Adrenal gland (tissue), 12 donors: ENCODE results near the gene DGKA. TPM values are rescaled to one million over a fixed set of nuclear protein-coding genes. Genes with fewer than 3 reads are reported as not detected.

Source experiments
- DNase-seq, 7 donors: peaks; one replicate each; pipeline ENCODE4 v3.0.0-alpha.2; 2019 to 2020
- H3K27ac ChIP-seq, 5 donors: fragments of 200-600 bp; sonication (generic) in 4 of 5; 1 replicate in 3 of 5; 2 replicates in 2 of 5; pipeline versions ENCODE4 v1.5.1 to v1.8.0; 2016 to 2020; ENCODE audit warnings: mild to moderate bottlenecking in 1 of 5
- H3K27me3 ChIP-seq: fragments of 200-600 bp; 2 replicates; pipeline ENCODE4 v1.8.0; 2021
- H3K36me3 ChIP-seq, 2 donors: fragments of 200-600 bp; replicated peaks in 1 of 2; 1 replicate in 1 of 2; 2 replicates in 1 of 2; pipeline versions ENCODE4 v1.5.1 to v1.8.0; 2018 to 2022
- H3K4me1 ChIP-seq, 2 donors: fragments of 200-600 bp; replicated peaks in 1 of 2; 1 replicate in 1 of 2; 2 replicates in 1 of 2; pipeline versions ENCODE4 v1.5.1 to v1.8.0; 2018 to 2021
- H3K4me3 ChIP-seq, 4 donors: fragments of 200-600 bp; sonication (generic) in 3 of 4; one replicate each; pipeline ENCODE4 v1.5.1; 2016 to 2018
- H3K9me3 ChIP-seq, 3 donors: fragments of 200-600 bp; sonication (generic) in 1 of 3; replicated peaks in 1 of 3; 1 replicate in 2 of 3; 2 replicates in 1 of 3; pipeline versions ENCODE4 v1.5.1 to v1.8.0; 2016 to 2021
- CTCF ChIP-seq, 6 experiments: fragments of 450-650 bp in 4 of 6; fragments of 200-600 bp in 2 of 6; sonication (generic) in 1 of 6; IDR thresholded peaks; 1 replicate in 5 of 6; 2 replicates in 1 of 6; pipeline versions ENCODE4 v1.5.1 to v1.8.0; 2016 to 2021; ENCODE audit warnings: antibody characterized with exemption in 6 of 6, mild to moderate bottlenecking in 2 of 6, moderate library complexity in 1 of 6
- POLR2A ChIP-seq, 2 donors: fragments of 450-650 bp; IDR thresholded peaks; one replicate each; pipeline ENCODE4 v1.6.1; 2017; ENCODE audit warnings: antibody characterized with exemption in 2 of 2, mild to moderate bottlenecking in 2 of 2, moderate library complexity in 1 of 2
- WGBS, 4 donors: extraction: QIAGEN DNeasy Blood & Tissue Kit in 2 of 4; methylation state at CpG; one replicate each; pipeline versions ENCODE4 v1.1.5 to v1.1.7; 2013 to 2017; 5-methylcytosine and 5-hydroxymethylcytosine counted together
- intact Hi-C, 2 donors: fragments of 100-400 bp; cut with DNase I; formaldehyde crosslinking; loops; one replicate each; pipeline versions ENCODE4 v1.14.1 to v1.15.0; 2022 to 2023
- polyA plus RNA-seq, 3 donors: library from polyadenylated mRNA; stranded (reverse); fragments of 200-250 nt in 2 of 3; fragments of 350-450 nt in 1 of 3; fragmentation: Illumina TruSeq in 1 of 3; extraction: RNeasy Lipid Tissue Mini Kit (QIAGEN cat#74804) in 1 of 3; gene quantifications; one replicate each; pipeline ENCODE4 v1.2.3, GENCODE V29; 2013 to 2014
- total RNA-seq, 9 donors: library from RNA; depleted of rRNA in 4 of 9; stranded (reverse); fragments of >200 nt in 4 of 9; fragments of 120-200 nt in 1 of 9; fragmentation: NEBNext Ultra II Directional in 1 of 9; extraction: Animal tissue kit (Norgen Biotek cat#: 25700) in 1 of 9; gene quantifications; one replicate each; pipeline versions ENCODE4 v1.1.0 to v1.2.4, GENCODE V29; 2013 to 2023
- donor health status: healthy with polysubstance abuse.
- donor health status: Bipolar disorder and iron deficiency.
- donor health status: DM: yes; HTN: yes; CAD: no.
- donor health status: DM: no; HTN: no; CAD: no.
- donor health status: DM: no; HTN: no; CAD: no.
- donor health status: DM: yes; HTN: yes; CAD: no.

DGKA gene
- total and polyA plus RNA-seq, 12 donors: 16.0 to 116 (median 34.2) TPM

GRCh38 chr12:55927588-55928502 is 3.1 kb upstream of the DGKA start, which contains the start of gene PYM1:
Gene PYM1 (minus strand): TSS chr12:55927894. CDS start chr12:55927761, 133 bp downstream.
- Histone ChIP-seq H3K36me3 (no peaks in the 10 kb centered on the region), H3K27me3 (no peaks in the 10 kb centered on the region), H3K4me1 (peaks cover 23 to 65% of the 10 kb centered on the region in 2 donors), H3K27ac (peak within 1 kb of the TSS; percentile 85 to 96 (median 95)), H3K9me3 (no peaks in the 10 kb centered on the region), H3K4me3 (peak within 1 kb of the TSS; percentile 82 to 98 (median 92))
- WGBS, 4 donors: 6 to 20% (median 10%) methylated on average over 19 to 49 of the region's 49 CpGs
- DNase-seq: peak; percentile 82 to 96 (median 92)
- TF ChIP-seq POLR2A (IDR thresholded peaks at IDR 0.05) (peak in 1 of 2 donors; percentile 44), CTCF (IDR thresholded peaks at IDR 0.05) (peak in 1 of 6 experiments; percentile 14)
- intact Hi-C loops: no loop called here

GRCh38 chr12:55929306-55929791 is 1.6 kb upstream of the DGKA start:
- peak in 1 of 7 donors; percentile 28 for DNase-seq
- intact Hi-C loops: no loop called here
- 51 to 65% (median 58%) methylated on average over 8 of the region's 8 CpGs for WGBS, 4 donors

DNA sequence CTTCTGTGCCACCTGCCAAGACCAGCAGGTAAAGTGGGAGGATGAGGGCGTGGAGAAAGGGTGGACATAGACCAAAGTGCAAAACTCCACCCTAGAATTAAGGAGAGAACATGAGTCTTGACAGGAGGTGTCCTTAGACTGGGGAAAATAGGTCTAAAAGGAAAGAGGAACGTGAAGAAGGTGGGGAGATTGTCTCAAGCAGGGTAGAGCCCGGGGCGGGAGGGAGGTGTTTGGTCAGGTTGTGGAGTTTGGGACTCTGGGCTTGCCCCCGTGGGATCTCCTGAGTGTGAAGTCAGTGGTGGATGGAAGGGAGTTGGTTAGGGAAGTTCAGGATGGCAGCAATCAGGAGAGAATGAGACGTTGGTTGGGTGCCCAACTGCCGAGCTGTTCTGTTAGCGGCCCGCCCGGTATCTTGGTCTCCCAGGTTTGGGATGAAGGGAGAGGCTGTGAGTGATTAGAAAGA is 386 bp downstream of the DGKA start:
- Histone ChIP-seq H3K27ac (peak overlapping the region in 4 of 5 donors; percentile 54 to 78 (median 60)), H3K9me3 (no peaks in the 10 kb centered on the region), H3K4me3 (peak overlapping the region in 2 of 4 donors; percentile 86 to 89), H3K4me1 (peaks cover 27 to 51% of the 10 kb centered on the region in 2 donors), H3K36me3 (no peaks in the 10 kb centered on the region), H3K27me3 (no peaks in the 10 kb centered on the region)
- 14 to 17% (median 15%) methylated on average over 10 of the region's 10 CpGs for WGBS, 4 donors
- DNase-seq: no peak
- intact Hi-C loops: loop anchor here in 1 of 2 donors (5.0 kb wide), 1 partner anchor 109 kb away; no protein-coding TSS in a partner anchor
- TF ChIP-seq CTCF (IDR thresholded peaks at IDR 0.05) (no peak), POLR2A (IDR thresholded peaks at IDR 0.05) (no peak)

More at GRCh38 chr12:55929306-55929791, 1.6 kb upstream of the DGKA start:
- peak overlapping the region in 1 of 5 donors; percentile 49 for H3K27ac ChIP-seq
- H3K4me3 ChIP-seq: no peak overlapping the region
- H3K27me3 ChIP-seq: no peaks in the 10 kb centered on the region
- H3K9me3 ChIP-seq: no peaks in the 10 kb centered on the region
- H3K36me3 ChIP-seq: no peaks in the 10 kb centered on the region
- peaks cover 32 to 64% of the 10 kb centered on the region in 2 donors for H3K4me1 ChIP-seq
- no peak for TF ChIP-seq POLR2A (IDR thresholded peaks at IDR 0.05)
- TF ChIP-seq CTCF (IDR thresholded peaks at IDR 0.05): no peak
